Measurements from ENCODE around the gene SRGAP3. TPM values are rescaled to one million over a fixed set of nuclear protein-coding genes. Genes with fewer than 3 reads are reported as not detected.

SRGAP3 gene
- total RNA-seq, 2 experiments from 2014 or later: 1.2 to 1.5 TPM

DNA sequence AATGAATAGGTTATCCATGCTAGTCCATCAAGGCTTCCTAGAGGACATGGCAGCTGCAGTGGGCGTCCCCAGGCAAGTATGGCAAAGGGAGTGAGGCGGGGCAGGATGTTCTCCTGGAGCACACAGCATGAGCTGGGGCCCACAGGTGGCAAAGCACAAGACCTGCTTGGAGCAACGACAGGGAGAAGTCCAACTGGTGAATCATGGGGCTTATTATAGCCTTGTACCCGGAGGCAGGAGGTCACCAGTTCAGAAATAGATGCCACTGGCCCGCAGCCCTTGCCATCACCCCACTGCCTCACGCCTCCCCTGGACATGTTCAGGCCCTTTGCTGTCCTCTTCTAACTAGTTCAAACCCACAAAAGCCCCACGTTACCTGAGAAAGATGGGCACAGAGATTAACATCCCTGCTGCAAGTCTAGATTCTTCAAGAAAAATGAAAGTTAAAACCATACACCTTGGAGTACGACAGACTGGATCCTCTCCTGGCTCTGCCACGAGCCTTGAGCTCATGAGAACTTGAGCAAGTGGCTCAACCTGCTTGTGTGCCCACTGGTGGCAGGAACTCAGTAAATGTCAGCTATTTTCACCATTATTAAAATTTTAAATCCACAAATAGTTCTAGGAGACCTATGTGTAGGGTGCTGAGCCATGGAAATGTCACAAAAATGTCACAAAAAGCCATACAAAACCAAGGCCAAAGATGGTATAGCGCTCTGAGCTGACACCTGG, 1.8 kb upstream of the SRGAP3 start:
- ATAC-seq (no peak), DNase-seq (no peak)
- Mint-ChIP-seq H3K36me3 (ENCODE audit: low read depth) (no peaks in the 10 kb centered on the region), H3K27me3 (peaks cover 8% of the 10 kb centered on the region), H3K9me3 (ENCODE audit: low read depth) (no peaks in the 10 kb centered on the region), H3K4me3 (no peak overlapping the region), H3K27ac (no peak overlapping the region), H3K4me1 (peaks cover 24% of the 10 kb centered on the region)
- intact Hi-C loops (cut with DNase I, micrococcal nuclease): no loop called here
- ChIA-PET POLR2A (interaction anchor here (0.6 kb wide), 1 partner anchor 51 kb away, joined by 4 read pairs; no protein-coding TSS in a partner anchor), CTCF (interaction anchor here (0.5 to 1.6 kb wide), 5 partner anchors 7 to 285 kb away, joined by 3 to 4 read pairs (median 3); no protein-coding TSS in a partner anchor)

DNA sequence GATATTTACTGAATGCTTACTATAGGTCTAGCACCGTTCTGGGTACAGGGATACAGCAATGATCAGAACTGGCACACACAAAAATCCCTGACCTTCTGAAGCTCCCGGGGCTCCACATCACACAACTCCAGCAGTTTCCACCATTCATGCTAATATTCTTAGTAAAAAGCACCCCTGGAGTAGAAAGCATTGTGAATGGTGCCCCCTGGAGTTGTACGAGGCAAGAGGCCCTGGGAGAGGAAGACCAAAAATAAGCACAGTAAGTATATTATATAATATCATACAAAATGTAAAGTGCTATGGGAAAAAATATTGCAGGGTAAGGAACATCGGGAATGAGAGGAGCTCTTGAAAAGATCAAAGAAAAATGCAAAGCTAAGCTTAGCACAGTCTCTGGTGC, 790 bp upstream of the SRGAP3 start:
- CTCF ChIA-PET: interaction anchor here (0.7 to 1.7 kb wide), 11 partner anchors 8 to 281 kb away, joined by 3 to 7 read pairs (median 4); no protein-coding TSS in a partner anchor

DNA sequence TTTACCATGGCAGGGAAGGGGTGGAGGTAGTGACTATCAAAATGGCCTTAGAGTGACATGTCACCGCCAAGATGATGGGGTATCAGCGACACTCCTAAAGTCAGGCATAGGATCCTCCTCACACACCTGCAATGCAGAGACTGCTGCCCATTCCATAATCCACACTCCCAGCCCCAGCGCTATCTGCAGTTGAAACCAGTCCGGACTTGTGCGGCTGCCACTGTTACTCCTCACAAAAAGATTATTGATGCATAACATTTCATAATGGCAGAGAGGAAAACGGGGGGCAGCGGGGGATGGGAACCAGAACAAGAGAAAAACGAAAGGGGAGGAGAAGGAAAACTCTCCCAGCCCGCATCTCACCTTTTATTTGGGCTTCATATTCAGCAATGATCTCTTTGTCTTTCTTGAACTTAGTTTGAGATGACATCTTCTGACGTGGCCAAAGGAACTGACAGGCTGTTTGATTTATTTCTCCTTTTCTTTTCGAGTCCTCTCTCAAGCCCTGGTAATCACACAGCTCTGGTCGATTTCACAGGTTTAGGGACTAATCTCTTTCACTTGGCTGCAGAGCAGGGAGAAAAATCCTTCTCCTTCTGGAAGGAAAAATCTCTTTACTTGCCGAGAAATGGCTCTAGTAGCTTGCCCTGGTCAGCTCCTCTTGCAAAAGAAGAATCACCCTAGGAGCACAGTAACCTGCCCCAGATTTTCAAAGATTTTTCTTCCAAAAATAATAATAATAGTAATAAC, 749 bp downstream of the SRGAP3 start:
- DNase-seq: no peak
- Mint-ChIP-seq H3K4me3 (peak overlapping the region; percentile 72), H3K27ac (no peak overlapping the region), H3K4me1 (peaks cover 24% of the 10 kb centered on the region), H3K9me3 (ENCODE audit: low read depth) (no peaks in the 10 kb centered on the region), H3K27me3 (peaks cover 6% of the 10 kb centered on the region), H3K36me3 (ENCODE audit: low read depth) (no peaks in the 10 kb centered on the region)
- ChIA-PET CTCF (interaction anchor here (1.0 to 1.7 kb wide), 8 partner anchors 13 to 262 kb away, joined by 3 to 7 read pairs (median 4); no protein-coding TSS in a partner anchor), POLR2A (interaction anchor here (0.6 kb wide), 1 partner anchor 106 kb away, joined by 3 read pairs; no protein-coding TSS in a partner anchor)
- no peak for ATAC-seq
- intact Hi-C loops (cut with DNase I, micrococcal nuclease): loop anchor here (1.0 to 2.0 kb wide), 4 partner anchors 54 to 285 kb away; partner anchors contain the start of gene RAD18 (in 1 of the 2)

More for the DNA sequence above, 790 bp upstream of the SRGAP3 start:
- peaks cover 24% of the 10 kb centered on the region for H3K4me1 Mint-ChIP-seq
- POLR2A ChIA-PET: no interaction called here
- ATAC-seq: no peak
- H3K9me3 Mint-ChIP-seq (ENCODE audit: low read depth): no peaks in the 10 kb centered on the region
- H3K36me3 Mint-ChIP-seq (ENCODE audit: low read depth): no peaks in the 10 kb centered on the region
- no peak overlapping the region for H3K27ac Mint-ChIP-seq
- no peak overlapping the region for H3K4me3 Mint-ChIP-seq
- DNase-seq: no peak
- H3K27me3 Mint-ChIP-seq: peaks cover 8% of the 10 kb centered on the region
- intact Hi-C loops (cut with DNase I, micrococcal nuclease): no loop called here

DNA sequence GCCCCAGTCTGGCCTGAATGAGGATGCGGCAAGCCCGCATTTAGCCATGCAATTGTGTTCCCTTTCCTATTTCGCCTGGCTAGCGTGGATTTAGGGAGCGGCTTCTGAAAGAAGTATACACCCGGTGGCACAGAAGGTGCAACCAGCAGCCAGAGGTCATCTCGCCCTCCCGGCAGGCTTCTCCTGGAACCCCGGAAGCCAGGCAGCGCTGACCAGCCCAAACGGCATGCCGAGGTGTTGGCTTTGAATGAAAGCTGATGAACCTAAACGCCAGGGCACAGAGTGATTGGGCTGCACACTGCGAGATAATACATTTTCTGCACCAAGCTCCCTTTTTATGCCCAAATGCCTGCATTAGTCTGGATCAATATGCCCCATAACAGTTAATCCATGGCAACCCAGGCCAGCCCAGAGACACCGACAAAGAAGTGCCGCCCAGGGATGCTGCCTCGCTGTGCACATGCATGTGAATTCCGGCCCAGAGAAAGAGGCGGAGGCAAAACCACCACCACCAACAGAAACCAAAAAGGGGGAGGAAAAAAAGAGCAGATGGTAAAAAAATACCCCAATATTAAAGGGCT, 1.4 kb downstream of the SRGAP3 start:
- Mint-ChIP-seq H3K9me3 (ENCODE audit: low read depth) (no peaks in the 10 kb centered on the region), H3K27ac (no peak overlapping the region), H3K36me3 (ENCODE audit: low read depth) (no peaks in the 10 kb centered on the region), H3K4me1 (peaks cover 24% of the 10 kb centered on the region), H3K27me3 (peaks cover 5% of the 10 kb centered on the region), H3K4me3 (peak overlapping the region; percentile 72)
- CTCF ChIA-PET: no interaction called here
- DNase-seq (peak; percentile 18), ATAC-seq (no peak)
- intact Hi-C loops (cut with DNase I, micrococcal nuclease): loop anchor here in 1 of 2 experiments (2.0 kb wide), 1 partner anchor 277 kb away; no protein-coding TSS in a partner anchor
- POLR2A ChIA-PET: no interaction called here

DNA sequence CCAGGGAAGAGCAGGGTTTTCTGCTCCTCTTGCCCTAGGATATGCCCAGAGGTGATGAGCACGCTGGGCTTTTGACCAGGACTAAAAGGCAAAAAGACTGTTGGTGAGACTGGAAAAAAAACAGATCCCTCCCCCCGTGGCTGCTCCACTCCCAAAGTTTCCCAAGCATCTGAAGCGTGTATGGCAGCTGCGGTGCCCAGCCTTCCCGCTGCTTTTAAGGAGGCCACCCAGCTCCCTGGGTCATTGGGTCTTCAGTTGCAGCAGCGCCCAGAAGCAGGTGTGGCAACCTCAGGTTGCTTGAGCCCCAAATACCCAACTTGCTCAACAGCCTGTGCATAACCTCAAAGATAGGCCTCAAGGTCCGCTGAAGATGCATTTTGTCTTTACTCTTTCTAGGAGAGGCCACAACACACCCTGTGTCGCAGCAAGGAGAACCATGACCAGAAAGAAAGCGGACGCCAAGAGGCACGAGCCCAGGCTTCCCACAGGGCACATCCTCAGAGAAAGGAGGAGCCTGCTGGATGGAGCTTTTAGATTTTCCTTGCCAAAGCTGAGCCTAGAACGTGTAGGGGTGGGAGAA, 2.0 kb downstream of the SRGAP3 start:
- Mint-ChIP-seq H3K4me3 (no peak overlapping the region), H3K9me3 (ENCODE audit: low read depth) (no peaks in the 10 kb centered on the region), H3K27ac (no peak overlapping the region), H3K27me3 (peaks cover 4% of the 10 kb centered on the region), H3K4me1 (peaks cover 24% of the 10 kb centered on the region), H3K36me3 (ENCODE audit: low read depth) (no peaks in the 10 kb centered on the region)
- DNase-seq: no peak
- CTCF ChIA-PET: no interaction called here
- ATAC-seq: no peak
- POLR2A ChIA-PET: no interaction called here
- intact Hi-C loops (cut with DNase I, micrococcal nuclease): no loop called here

DNA sequence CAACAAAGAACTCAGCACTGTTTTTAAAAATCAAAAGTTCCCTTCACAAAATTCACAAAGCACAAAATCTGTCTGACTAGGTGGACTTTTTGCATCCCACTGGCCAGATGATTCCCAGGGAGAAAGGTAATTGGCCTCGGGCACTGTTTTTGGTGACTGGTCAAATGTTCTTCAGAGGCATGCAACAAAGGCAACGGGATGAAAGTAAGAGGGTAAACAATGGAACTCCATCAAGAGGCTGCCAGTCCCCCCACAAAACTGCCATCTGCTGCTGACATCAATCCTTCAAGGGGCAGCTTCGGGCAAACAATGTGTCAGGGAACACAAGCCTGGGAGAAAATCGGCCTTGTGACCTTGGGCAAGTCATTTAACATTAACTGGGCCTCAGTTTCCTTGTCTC, 3.3 kb downstream of the SRGAP3 start:
- intact Hi-C loops (cut with DNase I, micrococcal nuclease): no loop called here
- no peaks in the 10 kb centered on the region for H3K9me3 Mint-ChIP-seq (ENCODE audit: low read depth)
- H3K4me1 Mint-ChIP-seq: peaks cover 24% of the 10 kb centered on the region
- H3K27me3 Mint-ChIP-seq: no peaks in the 10 kb centered on the region
- ChIA-PET CTCF (no interaction called here), POLR2A (no interaction called here)
- DNase-seq (no peak), ATAC-seq (no peak)
- no peak overlapping the region for H3K4me3 Mint-ChIP-seq
- no peaks in the 10 kb centered on the region for H3K36me3 Mint-ChIP-seq (ENCODE audit: low read depth)
- H3K27ac Mint-ChIP-seq: no peak overlapping the region

DNA sequence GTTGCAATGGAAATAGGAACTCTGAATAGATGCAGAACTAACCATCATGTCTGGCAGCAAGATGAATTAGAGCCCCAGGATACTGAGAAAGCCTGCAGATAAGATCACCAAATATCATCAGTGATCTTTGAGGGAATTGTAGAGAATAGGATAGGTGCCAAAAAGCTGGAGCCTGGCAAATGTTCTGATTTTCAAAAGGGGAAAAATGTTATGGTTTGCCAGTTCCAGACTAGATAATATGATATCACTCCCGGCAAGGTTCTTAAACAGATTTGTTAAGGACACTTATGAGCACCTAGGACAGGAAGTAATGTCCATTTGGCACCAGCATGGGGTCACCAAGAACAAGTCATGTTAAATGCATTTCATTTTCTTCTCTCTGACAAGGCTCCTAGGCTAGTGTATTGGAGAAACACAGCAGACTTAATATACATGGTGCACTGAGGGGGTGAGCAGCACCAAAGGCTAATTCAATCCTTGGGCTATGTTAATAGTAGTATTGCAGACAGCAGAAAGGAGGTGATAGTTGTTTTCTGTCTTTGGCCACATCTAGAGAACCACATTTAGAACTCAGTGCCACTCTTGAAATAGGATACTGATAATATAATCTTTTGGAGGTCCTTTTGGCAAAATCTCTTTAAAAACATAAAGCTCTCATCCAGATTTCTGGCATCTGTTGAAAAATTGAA, 4.8 kb downstream of the SRGAP3 start:
- CTCF ChIA-PET: interaction anchor here (0.6 to 0.7 kb wide), 2 partner anchors 112 to 176 kb away, joined by 3 to 4 read pairs; no protein-coding TSS in a partner anchor
- H3K4me3 Mint-ChIP-seq: no peak overlapping the region
- peaks cover 17% of the 10 kb centered on the region for H3K4me1 Mint-ChIP-seq
- H3K27ac Mint-ChIP-seq: no peak overlapping the region
- no peaks in the 10 kb centered on the region for H3K27me3 Mint-ChIP-seq
- DNase-seq: no peak
- intact Hi-C loops (cut with DNase I, micrococcal nuclease): no loop called here
- no peaks in the 10 kb centered on the region for H3K9me3 Mint-ChIP-seq (ENCODE audit: low read depth)
- H3K36me3 Mint-ChIP-seq (ENCODE audit: low read depth): no peaks in the 10 kb centered on the region
- POLR2A ChIA-PET: no interaction called here
- no peak for ATAC-seq

DNA sequence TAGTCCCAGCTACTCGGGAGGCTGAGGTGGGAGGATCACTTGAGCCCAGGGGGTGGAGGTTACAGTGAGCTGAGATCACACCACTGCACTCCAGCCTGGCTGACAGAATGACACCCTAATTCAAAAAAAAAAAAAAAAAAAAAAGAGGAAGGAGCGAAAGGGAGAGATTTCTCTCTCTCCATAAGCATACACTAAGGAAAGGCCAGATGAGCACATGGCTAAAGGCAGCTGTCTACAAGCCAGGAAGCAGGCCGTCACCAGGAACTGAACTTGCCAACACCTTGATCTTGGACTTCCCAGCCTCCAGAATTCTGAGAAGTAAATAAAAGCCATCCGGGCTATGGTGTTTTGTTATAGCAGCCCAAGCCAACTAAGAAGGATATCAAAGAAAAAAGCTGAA, 7.5 kb downstream of the SRGAP3 start:
- no peaks in the 10 kb centered on the region for H3K9me3 Mint-ChIP-seq (ENCODE audit: low read depth)
- no peak for ATAC-seq
- no peak overlapping the region for H3K27ac Mint-ChIP-seq
- no peaks in the 10 kb centered on the region for H3K27me3 Mint-ChIP-seq
- H3K4me3 Mint-ChIP-seq: no peak overlapping the region
- H3K36me3 Mint-ChIP-seq (ENCODE audit: low read depth): no peaks in the 10 kb centered on the region
- ChIA-PET POLR2A (no interaction called here), CTCF (interaction anchor here (0.6 to 0.8 kb wide), 4 partner anchors 69 to 221 kb away, joined by 3 to 4 read pairs (median 3); no protein-coding TSS in a partner anchor)
- no peaks in the 10 kb centered on the region for H3K4me1 Mint-ChIP-seq
- intact Hi-C loops (cut with DNase I, micrococcal nuclease): no loop called here
- no peak for DNase-seq

DNA sequence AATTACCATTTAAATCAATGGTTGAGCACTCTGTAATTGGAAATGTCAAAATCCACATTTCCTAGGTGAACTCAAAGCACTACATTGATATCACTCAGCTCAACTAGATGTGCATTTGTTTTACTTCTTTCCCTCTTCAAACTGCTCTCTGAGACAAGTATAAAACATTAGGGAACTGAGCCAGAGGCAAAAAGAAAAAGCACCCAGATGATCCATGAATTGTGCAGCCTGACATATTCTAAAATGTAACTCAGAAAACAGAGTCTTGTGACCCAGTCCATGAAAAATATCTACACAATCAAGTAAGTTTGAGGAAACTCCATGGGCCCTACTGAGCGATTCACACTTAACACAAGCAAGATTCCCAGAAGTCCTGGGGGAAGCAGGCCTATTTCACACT, 9.8 kb downstream of the SRGAP3 start:
- Mint-ChIP-seq H3K4me1 (no peaks in the 10 kb centered on the region), H3K27me3 (no peaks in the 10 kb centered on the region), H3K36me3 (ENCODE audit: low read depth) (no peaks in the 10 kb centered on the region), H3K27ac (no peak overlapping the region), H3K4me3 (no peak overlapping the region), H3K9me3 (ENCODE audit: low read depth) (no peaks in the 10 kb centered on the region)
- intact Hi-C loops (cut with DNase I, micrococcal nuclease): no loop called here
- POLR2A ChIA-PET: no interaction called here
- no peak for ATAC-seq
- no peak for DNase-seq
- CTCF ChIA-PET: no interaction called here

DNA sequence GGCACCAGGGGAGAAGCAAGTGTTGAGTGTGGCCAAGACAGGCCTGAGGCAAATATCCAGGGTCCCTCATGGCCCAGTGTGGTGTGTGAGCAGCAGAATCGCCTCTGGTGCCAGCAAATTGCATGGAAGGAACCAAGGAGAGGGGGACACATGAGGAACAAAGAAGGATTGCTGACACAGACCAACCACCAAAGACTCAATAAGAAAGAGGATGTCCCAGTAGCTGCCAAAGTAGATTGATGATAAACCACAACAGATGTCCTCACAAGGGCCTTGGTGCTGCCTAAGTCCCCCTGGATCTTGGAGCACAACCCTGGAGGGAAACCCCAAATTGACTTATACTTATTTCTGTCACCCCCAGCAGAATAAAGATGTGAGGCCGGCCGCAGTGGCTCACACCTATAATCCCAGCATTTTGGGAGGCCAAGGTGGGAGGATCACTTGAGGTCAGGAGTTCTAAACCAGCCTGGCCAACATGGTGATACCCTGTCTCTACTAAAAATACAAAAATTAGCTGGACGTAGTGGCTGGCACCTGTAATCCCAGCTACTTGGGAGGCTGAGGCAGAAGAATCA, 10.6 kb downstream of the SRGAP3 start:
- intact Hi-C loops (cut with DNase I, micrococcal nuclease): no loop called here
- Mint-ChIP-seq H3K36me3 (ENCODE audit: low read depth) (no peaks in the 10 kb centered on the region), H3K4me1 (no peaks in the 10 kb centered on the region), H3K27ac (no peak overlapping the region), H3K27me3 (no peaks in the 10 kb centered on the region), H3K4me3 (no peak overlapping the region), H3K9me3 (ENCODE audit: low read depth) (no peaks in the 10 kb centered on the region)
- ChIA-PET POLR2A (no interaction called here), CTCF (no interaction called here)
- ATAC-seq: no peak
- no peak for DNase-seq

DNA sequence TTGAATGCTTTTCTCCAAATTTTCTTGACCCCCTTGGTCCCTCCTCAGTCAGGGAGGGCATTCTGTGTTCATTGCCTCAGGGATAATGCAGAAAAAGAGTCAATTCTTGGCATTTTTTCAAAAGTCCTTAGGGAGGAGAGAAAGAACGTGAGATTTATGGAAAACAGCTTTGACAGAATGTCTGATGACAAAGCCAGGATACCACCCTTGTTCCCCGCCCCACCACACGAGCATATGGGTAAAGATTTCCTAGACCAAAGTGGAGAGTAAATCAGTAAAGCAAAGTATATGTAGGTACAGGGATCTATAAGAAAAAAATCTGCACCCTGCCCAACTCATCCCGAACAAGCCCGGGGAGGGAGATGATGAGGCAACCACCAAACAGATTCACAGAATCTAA, 11.2 kb downstream of the SRGAP3 start:
- Mint-ChIP-seq H3K4me1 (no peaks in the 10 kb centered on the region), H3K27me3 (no peaks in the 10 kb centered on the region), H3K27ac (no peak overlapping the region), H3K36me3 (ENCODE audit: low read depth) (no peaks in the 10 kb centered on the region), H3K4me3 (no peak overlapping the region), H3K9me3 (ENCODE audit: low read depth) (no peaks in the 10 kb centered on the region)
- DNase-seq (no peak), ATAC-seq (no peak)
- CTCF ChIA-PET: no interaction called here
- intact Hi-C loops (cut with DNase I, micrococcal nuclease): no loop called here
- POLR2A ChIA-PET: no interaction called here

All from activated CD4-positive, alpha-beta T cell treated with anti-CD3 and anti-CD28 coated beads for 36 hours (primary cell).